ENCODE measurements around the gene ATAD3B. TPM values are rescaled to one million over a fixed set of nuclear protein-coding genes. Genes with fewer than 3 reads are reported as not detected.
"Not testable (repeated sequence)": the region's sequence is repeated elsewhere in the genome, so short reads cannot be mapped to it uniquely, and the experiment has no call there.

The ATAD3B gene
- total RNA-seq, 1 donor from 2014 or later = 31.4 TPM

DNA sequence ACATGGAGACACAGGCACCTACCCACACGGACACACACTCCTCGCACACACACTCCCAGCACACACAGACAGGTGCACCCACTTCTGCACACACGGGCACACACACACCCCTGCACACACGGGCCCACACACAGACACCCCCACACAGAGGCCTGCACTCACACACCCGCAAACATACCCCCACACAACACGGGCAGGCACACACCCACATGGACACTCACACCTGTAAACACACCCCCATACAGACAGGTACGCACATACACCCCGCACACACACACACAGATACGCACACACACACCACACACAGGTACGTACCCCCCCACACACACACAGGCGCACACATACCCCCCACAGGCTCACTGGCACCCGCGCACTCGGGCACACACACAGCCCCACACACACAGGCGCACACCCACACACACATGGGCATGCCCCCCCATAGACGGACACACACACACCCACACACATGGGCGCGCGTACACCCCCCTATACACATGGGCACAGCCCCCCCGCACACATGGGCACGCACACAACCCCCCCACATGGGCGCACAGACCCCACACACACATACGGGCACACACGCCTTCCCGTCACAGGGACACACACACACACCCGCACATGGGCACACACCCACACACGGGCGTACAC is 46.5 kb downstream of the ATAD3B start:
- no peaks in the 10 kb centered on the region for H3K27me3 ChIP-seq (ENCODE audit: control insufficient read depth, insufficient read depth, low read length)
- H3K4me3 ChIP-seq (ENCODE audit: low read depth, low read length) = no peak overlapping the region
- DNase-seq (ENCODE audit: low read depth) = no peak
- peaks cover 1% of the 10 kb centered on the region for H3K36me3 ChIP-seq (ENCODE audit: control insufficient read depth, insufficient read depth, low read length)
- no peak for TF ChIP-seq CTCF (IDR thresholded peaks at IDR 0.05; ENCODE audit: insufficient read depth, low read length, poor library complexity, severe bottlenecking)

DNA sequence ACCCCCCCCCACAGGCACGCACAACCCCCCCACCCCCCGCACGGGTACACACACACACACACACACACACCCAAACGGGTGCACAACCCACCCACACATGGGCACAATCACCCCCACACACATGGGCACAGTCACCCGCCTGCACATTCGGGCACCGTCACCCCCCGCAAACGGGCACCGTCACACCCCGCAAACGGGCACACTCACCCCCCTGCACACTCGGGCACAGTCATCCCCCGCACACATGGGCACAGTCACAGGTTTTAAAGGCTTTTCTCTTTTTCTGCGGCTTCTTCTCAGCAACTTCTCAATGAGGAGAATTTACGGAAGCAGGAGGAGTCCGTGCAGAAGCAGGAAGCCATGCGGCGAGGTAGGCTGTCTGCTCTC is 47.0 kb downstream of the ATAD3B start:
- not testable (repeated sequence) for H3K36me3 ChIP-seq (ENCODE audit: control insufficient read depth, insufficient read depth, low read length); DNase-seq (ENCODE audit: low read depth); H3K27me3 ChIP-seq (ENCODE audit: control insufficient read depth, insufficient read depth, low read length); H3K4me3 ChIP-seq (ENCODE audit: low read depth, low read length)

DNA sequence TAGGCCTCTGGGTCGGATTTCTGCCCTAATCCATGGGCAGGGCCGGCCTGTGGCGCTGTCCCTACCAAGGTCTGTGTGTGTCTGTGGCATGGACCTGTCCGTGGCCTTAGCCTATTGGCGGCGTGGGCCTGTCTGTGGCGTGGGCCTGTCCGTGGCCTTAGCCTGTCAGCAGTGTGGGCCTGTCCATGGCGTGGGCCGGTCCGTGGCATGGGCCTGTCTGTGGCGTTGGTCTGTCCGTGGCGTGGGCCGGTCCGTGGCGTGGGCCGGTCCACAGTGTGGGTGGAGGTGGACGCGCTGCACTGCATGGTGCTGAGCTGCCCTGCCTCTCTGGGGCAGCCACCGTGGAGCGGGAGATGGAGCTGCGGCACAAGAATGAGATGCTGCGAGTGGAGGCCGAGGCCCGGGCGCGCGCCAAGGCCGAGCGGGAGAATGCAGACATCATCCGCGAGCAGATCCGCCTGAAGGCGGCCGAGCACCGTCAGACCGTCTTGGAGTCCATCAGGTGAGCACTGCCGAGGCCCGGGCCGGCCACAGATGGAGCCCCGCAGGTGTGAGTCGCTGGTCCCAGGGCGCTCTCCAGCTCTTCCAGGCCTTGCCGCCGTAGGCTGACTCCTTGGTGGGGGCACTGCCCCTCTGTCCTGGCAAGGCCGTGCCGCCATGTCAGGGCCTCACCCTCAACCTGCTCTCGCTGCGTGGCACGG is 48.4 kb downstream of the ATAD3B start:
- not testable (repeated sequence) for H3K27me3 ChIP-seq (ENCODE audit: control insufficient read depth, insufficient read depth, low read length); DNase-seq (ENCODE audit: low read depth); H3K4me3 ChIP-seq (ENCODE audit: low read depth, low read length); H3K36me3 ChIP-seq (ENCODE audit: control insufficient read depth, insufficient read depth, low read length)

DNA sequence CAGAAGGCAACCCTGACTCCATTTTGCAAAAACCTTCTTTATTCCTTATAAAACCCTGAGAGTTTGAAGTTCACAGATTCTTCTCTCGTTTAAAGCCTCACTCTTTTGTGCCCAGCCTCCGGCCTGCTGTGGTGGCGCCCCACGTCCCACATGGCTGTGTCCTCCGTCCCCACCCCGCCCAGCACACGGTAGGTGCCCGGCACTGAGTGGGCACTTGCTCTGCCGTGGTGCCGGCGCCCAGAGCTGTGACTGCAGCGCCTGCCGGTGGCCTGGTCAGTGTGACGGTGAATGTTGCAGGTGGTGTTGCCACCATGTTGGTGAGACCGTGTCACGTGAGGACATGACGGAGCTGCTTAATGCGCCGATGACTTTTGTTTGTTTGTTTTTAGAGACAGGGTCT is 49.8 kb downstream of the ATAD3B start:
- TF ChIP-seq CTCF (IDR thresholded peaks at IDR 0.05; ENCODE audit: insufficient read depth, low read length, poor library complexity, severe bottlenecking) = no peak
- Histone ChIP-seq H3K36me3 (ENCODE audit: control insufficient read depth, insufficient read depth, low read length) (peaks cover 1% of the 10 kb centered on the region), H3K4me3 (ENCODE audit: low read depth, low read length) (no peak overlapping the region), H3K27me3 (ENCODE audit: control insufficient read depth, insufficient read depth, low read length) (no peaks in the 10 kb centered on the region)
- DNase-seq (ENCODE audit: low read depth) = no peak

DNA sequence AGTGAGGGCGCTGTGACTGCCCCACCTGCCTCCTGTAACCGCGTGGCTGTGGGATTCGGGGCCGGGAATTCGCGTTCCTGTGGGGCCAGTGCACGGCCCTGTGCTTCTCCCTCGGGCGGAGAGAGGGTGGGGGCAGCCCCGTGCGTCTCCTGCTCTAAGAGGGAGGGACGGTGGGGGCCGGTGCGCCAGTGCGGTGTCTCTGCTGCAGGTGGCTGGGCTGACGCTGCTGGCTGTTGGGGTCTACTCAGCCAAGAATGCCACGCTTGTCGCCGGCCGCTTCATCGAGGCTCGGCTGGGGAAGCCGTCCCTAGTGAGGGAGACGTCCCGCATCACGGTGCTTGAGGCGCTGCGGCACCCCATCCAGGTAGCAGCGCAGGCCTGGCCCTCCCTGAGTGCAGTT is 51.0 kb downstream of the ATAD3B start:
- H3K27me3 ChIP-seq (ENCODE audit: control insufficient read depth, insufficient read depth, low read length); H3K36me3 ChIP-seq (ENCODE audit: control insufficient read depth, insufficient read depth, low read length); H3K4me3 ChIP-seq (ENCODE audit: low read depth, low read length); DNase-seq (ENCODE audit: low read depth): not testable (repeated sequence)

DNA sequence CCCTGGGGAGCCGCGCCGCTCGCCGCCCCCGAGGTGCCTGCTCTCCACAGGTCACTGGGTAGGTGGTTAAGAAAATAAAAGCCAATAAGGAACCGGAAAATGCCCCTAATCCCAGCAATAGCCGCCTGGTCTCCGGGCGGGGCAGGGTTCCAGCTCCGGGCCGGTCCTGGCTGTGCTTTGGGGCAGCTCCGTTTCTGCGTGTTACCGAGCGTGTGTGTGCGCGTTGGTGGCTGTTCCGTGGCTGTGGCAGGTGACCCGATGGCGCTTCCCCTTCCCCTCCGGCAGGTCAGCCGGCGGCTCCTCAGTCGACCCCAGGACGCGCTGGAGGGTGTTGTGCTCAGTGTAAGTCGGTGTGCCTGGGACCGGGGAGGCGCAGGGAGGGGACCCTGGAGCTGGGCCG is 51.7 kb downstream of the ATAD3B start:
- not testable (repeated sequence) for DNase-seq (ENCODE audit: low read depth); H3K4me3 ChIP-seq (ENCODE audit: low read depth, low read length); H3K36me3 ChIP-seq (ENCODE audit: control insufficient read depth, insufficient read depth, low read length); H3K27me3 ChIP-seq (ENCODE audit: control insufficient read depth, insufficient read depth, low read length)

GRCh38 chr1:1523651-1524050 is 52.1 kb downstream of the ATAD3B start:
- not testable (repeated sequence) for H3K4me3 ChIP-seq (ENCODE audit: low read depth, low read length); DNase-seq (ENCODE audit: low read depth); H3K27me3 ChIP-seq (ENCODE audit: control insufficient read depth, insufficient read depth, low read length); H3K36me3 ChIP-seq (ENCODE audit: control insufficient read depth, insufficient read depth, low read length)

DNA sequence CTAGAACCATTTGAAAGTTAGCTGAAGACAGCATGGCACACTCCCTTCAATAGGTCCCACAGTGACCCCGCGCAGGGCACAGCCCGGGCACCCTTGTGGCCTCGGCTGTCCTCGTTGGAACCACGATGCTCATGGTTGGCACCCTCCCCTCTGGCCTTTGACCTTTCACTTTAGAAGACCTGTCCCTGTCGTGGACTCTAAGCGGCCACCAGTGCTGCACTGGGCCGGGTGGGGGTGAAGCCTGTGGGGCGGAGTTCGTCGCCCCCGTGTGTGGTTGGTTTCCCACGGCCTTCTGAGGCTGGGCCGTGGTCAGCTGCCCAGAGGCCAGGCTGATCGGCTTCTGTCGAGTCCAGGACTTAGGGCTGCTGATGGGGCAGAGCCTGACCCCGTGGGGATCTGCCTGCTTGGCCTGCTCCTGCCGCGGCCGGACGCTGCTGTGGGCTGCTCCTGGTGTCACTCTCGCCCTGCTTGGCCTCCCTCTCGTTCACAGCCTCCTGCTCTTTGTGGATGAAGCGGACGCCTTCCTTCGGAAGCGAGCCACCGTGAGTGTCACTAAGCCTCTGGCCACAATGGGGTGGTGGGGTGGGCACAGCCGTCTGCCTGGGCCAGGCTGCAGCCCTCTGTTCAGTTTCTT is 53.3 kb downstream of the ATAD3B start:
- H3K27me3 ChIP-seq (ENCODE audit: control insufficient read depth, insufficient read depth, low read length); H3K36me3 ChIP-seq (ENCODE audit: control insufficient read depth, insufficient read depth, low read length); H3K4me3 ChIP-seq (ENCODE audit: low read depth, low read length); DNase-seq (ENCODE audit: low read depth): not testable (repeated sequence)

DNA sequence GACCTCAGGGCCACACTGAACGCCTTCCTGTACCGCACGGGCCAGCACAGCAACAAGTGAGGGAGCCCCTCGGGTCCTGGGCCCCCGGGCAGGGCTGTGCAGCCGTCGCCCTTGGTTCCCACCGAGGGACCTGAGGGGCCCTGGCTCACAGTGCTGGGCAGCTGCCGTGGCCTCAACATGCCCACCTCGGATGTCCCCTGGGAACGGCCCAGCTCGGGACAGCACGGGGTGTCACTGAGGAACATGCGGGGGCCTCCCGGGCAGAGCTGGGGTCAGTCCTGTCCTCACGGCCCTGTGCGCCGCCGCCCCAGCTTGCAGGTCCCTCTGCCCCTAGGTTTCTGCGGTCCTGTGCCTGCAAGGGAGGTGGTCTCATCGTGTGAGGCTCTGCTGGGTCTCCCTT is 54.9 kb downstream of the ATAD3B start:
- not testable (repeated sequence) for H3K4me3 ChIP-seq (ENCODE audit: low read depth, low read length); H3K36me3 ChIP-seq (ENCODE audit: control insufficient read depth, insufficient read depth, low read length); H3K27me3 ChIP-seq (ENCODE audit: control insufficient read depth, insufficient read depth, low read length); DNase-seq (ENCODE audit: low read depth)

Measured in kidney epithelial cell (primary cell).